ENCODE data around the gene SERINC4.

The SERINC4 gene

DNA sequence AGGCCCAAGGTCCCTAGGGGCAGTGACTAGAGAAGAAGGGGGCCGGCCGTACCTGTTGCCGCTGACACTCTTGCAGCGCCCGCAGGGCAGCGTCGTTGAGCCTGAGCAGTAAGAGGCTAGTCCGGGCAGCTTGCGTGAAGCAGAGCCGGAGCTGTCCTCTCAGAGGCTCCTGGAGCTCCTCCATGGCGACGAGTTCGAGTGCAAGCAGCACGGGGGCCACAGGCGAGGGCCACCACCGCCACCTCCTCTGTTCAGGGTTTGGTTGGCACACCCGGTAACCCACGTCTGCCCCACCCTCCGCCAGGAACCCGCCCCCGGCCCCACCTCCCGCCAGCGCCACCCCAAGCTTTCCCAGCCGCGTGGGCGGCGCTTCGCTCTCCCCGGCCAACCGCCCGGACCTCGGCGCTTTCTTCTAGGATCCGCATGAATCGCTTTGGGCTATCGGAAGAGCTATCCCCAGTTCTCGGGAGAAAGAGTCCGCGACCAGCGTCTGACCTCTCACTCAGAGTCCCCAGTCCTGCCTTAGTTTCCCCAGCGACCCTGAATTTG lies 23.2 kb downstream of the SERINC4 start, which contains the start of gene ELL3:
TSS of gene ELL3 (minus strand) at position 249 of the 549 bp plus-strand sequence. CDS start at position 184, 65 bp downstream.
- H3K4me3 ChIP-seq (ENCODE audit: low read depth, low read length): peak within 1 kb of the TSS; percentile 98
- TF ChIP-seq, protein P1, sequence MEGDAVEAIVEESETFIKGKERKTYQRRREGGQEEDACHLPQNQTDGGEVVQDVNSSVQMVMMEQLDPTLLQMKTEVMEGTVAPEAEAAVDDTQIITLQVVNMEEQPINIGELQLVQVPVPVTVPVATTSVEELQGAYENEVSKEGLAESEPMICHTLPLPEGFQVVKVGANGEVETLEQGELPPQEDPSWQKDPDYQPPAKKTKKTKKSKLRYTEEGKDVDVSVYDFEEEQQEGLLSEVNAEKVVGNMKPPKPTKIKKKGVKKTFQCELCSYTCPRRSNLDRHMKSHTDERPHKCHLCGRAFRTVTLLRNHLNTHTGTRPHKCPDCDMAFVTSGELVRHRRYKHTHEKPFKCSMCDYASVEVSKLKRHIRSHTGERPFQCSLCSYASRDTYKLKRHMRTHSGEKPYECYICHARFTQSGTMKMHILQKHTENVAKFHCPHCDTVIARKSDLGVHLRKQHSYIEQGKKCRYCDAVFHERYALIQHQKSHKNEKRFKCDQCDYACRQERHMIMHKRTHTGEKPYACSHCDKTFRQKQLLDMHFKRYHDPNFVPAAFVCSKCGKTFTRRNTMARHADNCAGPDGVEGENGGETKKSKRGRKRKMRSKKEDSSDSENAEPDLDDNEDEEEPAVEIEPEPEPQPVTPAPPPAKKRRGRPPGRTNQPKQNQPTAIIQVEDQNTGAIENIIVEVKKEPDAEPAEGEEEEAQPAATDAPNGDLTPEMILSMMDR (IDR thresholded peaks at IDR 0.05; ENCODE audit: control insufficient read depth, extremely low read depth, insufficient read depth): no peak
- DNase-seq (ENCODE audit: low read depth): peak; percentile 52

DNA sequence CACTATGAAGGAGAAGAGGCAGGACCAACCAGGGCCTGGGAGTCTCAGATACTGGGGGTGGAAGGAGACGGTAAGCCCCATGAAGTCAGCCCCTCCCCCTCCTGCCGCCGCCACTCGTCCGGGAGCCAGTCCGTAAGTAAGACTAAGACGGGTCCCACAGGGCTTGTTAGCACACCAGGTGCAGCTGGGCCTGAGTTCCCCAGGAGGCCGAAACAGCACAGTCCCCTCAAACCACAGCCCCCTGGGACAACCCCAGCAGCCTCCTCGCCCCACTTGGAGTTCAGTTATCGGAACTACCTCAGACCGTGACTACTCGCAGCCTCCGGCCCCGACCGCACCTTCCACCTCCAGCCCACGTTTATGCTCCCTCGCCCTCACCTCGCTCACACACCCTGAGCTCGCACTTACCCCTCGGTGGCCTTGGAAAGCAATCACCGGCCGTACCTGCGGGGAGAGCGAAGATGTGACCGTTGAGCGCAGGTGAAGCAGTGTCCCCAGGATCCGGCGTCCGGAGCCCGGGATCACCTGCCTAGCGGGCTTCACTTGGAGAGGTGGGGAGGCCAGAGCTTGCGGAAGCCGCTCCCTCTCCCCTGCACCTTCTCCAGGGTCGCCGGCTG lies 23.8 kb downstream of the SERINC4 start:
- DNase-seq (ENCODE audit: low read depth): no peak
- TF ChIP-seq, protein P1 (IDR thresholded peaks at IDR 0.05; ENCODE audit: control insufficient read depth, extremely low read depth, insufficient read depth): no peak
- H3K4me3 ChIP-seq (ENCODE audit: low read depth, low read length): peak overlapping the region; percentile 98

DNA sequence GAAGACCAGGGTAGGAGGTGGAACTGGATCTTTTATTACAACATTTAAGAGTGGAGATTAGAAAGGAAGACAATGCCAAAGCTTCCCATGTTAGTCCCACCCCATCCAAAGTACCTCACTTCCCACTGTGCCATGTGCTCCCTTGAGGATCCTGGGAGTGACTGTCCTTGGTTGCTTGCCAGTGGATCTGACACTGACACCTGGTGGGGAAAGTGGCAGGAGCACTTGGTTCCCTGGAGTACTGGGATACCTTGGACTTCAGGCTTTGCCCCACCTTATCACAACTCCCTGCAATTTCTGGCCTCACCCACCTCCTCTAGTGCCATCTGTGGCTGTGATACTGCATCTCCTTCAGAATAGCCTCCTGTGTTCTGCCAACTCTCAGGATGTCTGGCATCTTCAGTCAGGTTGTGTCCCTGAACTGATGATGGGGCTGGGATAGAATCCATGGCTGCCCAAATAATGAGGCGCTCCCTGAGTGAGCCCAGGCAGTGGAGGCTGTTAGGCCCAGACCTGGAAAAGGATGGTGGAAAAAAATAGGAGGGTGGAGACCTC lies 24.5 kb downstream of the SERINC4 start:
- peak overlapping the region; percentile 98 for H3K4me3 ChIP-seq (ENCODE audit: low read depth, low read length)
- TF ChIP-seq, protein P1 (IDR thresholded peaks at IDR 0.05; ENCODE audit: control insufficient read depth, extremely low read depth, insufficient read depth): peak; percentile 90
- DNase-seq (ENCODE audit: low read depth): peak; percentile 95

DNA sequence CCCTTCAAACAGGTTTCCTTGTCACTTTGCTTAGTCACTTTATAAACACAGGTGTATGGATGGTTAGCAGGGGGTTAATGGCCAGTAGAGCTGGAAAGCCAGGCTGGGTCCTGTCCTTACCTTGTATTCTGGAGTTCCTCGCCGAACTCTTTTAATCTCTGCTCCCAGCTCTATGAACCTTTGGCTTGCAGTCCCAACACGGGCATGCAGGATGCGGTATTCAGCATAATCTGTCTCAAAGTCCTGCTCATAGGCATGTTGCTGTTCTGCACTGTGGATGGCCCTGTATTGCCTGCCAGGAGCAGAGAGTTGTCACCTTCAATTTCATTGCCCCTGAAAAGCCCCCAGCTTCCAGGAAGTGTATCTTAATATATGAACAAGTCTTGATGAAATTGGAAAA lies 26.0 kb downstream of the SERINC4 start:
- no peak overlapping the region; the same call in 1 of the 2 replicates for H3K4me3 ChIP-seq (ENCODE audit: low read depth, low read length)
- TF ChIP-seq, protein P1 (IDR thresholded peaks at IDR 0.05; ENCODE audit: control insufficient read depth, extremely low read depth, insufficient read depth): no peak

DNA sequence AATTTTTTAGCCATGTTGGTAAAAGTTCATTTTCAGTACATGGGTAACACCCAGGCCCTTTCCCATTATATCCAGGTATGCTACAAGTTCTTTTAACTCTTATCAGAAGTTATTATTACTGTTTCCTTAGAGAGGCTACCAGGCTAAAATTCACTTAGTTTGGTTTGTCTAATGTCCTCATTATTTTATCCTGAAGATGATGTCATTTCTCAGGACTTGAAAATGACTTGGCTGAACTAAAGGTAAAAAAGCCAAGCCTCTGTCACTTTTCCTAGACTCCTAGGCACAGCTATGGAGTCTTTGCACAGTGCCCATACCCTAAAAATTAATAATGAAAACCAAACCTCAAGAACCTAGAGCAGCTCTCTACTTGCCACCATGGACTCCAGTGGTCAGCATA lies 27.4 kb downstream of the SERINC4 start:
- no peak overlapping the region for H3K4me3 ChIP-seq (ENCODE audit: low read depth, low read length)
- TF ChIP-seq, protein P1 (IDR thresholded peaks at IDR 0.05; ENCODE audit: control insufficient read depth, extremely low read depth, insufficient read depth): no peak
- no peak for DNase-seq (ENCODE audit: low read depth)

More for the DNA sequence above, 26.0 kb downstream of the SERINC4 start:
- no peak for DNase-seq (ENCODE audit: low read depth)

DNA sequence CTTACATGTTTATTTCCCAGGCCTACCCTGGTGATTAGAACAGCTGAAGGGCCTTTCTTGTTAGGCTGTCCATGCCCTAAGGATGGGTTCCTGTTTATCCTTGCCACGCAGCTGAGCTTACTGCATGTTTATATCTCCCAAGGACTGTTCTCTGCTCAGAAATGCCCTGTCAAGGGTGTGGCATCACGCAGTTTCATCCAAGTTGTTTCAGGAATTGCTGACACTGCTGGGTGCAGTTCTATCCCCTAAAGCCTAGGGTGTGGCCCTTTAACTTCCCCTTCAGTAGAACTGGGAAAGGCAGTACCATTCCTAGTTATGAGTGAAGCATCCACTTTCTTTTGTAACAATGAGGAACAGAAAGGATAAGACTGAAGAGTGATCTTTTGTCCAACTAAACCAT lies 28.2 kb downstream of the SERINC4 start:
- H3K4me3 ChIP-seq (ENCODE audit: low read depth, low read length): no peak overlapping the region
- DNase-seq (ENCODE audit: low read depth): no peak
- TF ChIP-seq, protein P1 (IDR thresholded peaks at IDR 0.05; ENCODE audit: control insufficient read depth, extremely low read depth, insufficient read depth): no peak

Data from LNCaP clone FGC (cell line).